Fibroblast of skin of left biceps (primary cell): ENCODE results near the gene GSE1.

Experiments used
- DNase-seq, 2 experiments: peaks; one replicate each; pipeline ENCODE4 v3.0.0-alpha.2; 2013; ENCODE audit warnings: low read depth in 2 of 2

Gene GSE1

DNA sequence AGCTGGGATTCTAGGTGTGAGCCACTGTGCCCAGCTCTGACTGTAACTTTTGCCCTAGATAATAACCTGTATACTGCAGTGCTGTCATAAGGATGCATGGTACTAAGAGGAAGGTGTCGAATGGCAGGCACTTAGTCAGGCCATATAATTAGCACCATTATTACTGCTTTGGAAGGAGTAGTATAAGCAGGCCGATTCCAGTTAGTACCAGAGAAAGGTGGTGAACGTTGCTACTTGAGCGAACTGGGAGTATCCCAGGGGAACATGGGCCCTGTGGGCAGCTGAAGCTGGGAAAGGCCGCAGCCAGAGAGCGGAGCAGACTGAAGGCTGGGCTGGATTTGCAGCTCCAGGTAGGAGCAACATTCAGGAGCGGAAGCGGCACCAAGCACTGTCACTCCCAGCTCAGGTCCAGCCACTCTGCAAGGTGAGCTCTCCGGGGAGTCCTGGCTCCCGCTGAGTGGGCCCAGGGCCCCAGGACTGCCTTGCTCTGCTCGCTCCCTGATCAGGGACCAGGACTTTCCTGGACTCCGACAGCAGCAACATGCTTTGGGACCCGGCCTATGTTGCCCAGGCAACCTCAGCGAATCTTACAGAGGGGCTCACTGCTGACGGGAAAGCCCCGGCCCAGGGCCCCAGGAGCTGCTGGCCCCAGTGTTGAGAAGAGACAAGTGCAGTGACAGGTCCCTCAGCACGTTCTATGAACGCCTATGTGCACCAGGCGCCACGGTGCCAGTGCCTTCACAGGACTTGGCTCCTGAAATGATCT is 109.2 kb downstream of the GSE1 start:
- no peak for DNase-seq

- no peak for DNase-seq
Observed at GRCh38 chr16:85724126-85724879, 111.2 kb downstream of the GSE1 start.

DNA sequence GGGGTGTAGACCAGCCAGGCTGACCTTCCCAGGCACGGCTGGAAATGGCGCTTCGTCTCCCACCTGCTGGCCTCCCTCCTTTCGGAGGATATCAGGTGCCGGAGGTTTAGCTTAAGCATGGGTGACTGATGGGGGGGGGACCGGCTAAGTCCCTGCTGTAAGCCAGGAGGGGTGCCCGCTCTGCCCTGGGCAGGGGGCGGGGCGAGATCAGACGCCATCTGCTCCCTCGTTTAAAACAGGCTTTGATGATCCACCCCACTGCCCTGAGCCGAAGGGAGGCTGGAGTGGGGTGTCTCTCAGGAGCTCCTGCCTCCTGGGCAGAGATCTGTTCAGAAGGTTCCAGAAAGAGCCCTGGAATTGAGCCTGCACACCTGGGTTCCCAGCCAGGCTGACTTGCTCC is 111.8 kb downstream of the GSE1 start:
- DNase-seq = no peak
